ENCODE measurements around the gene PEX5L. TPM values are rescaled to one million over a fixed set of nuclear protein-coding genes. Genes with fewer than 3 reads are reported as not detected.
A peak's percentile ranks its signal among the peaks of the same experiment; 100 is the strongest.
"Not testable (repeated sequence)": the region's sequence is repeated elsewhere in the genome, so short reads cannot be mapped to it uniquely, and the experiment has no call there.

Gene PEX5L
- total and polyA plus RNA-seq, 11 donors, result 0.08 to 5.2 (median 0.22) TPM; not detected in 2

DNA sequence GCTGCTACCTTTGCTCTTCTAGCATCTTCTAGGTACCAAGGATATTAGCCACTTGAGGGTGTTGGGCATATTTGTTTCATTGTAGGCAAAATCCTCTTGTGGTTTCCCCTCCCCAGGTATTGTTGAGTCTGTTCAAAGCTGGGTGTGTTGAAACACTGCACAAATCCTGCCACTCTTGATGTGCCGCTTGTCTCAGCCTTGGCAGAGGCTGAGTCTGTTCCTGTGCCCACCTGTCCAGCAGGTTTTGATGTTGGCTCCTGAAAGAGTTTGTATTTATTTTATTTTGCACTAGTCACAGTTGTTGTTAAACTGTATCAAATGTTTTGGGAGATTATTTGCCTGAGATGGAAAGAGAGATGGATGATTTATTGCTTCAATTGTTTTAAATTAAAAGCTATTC lies 247.7 kb downstream of the PEX5L start:
- 94 to 100% (median 98%) methylated on average over 1 of the region's 1 CpG for WGBS, 4 donors
- no peak for DNase-seq
- intact Hi-C loops (cut with DNase I), result no loop called here
- H3K9me3 ChIP-seq, result peaks cover 0 to 7% (median 0%) of the 10 kb centered on the region in 12 donors
- peaks cover 0 to 29% (median 19%) of the 10 kb centered on the region in 9 donors for H3K36me3 ChIP-seq
- H3K4me3 ChIP-seq, result no peak overlapping the region
- no peak for ATAC-seq
- TF ChIP-seq, protein P1, sequence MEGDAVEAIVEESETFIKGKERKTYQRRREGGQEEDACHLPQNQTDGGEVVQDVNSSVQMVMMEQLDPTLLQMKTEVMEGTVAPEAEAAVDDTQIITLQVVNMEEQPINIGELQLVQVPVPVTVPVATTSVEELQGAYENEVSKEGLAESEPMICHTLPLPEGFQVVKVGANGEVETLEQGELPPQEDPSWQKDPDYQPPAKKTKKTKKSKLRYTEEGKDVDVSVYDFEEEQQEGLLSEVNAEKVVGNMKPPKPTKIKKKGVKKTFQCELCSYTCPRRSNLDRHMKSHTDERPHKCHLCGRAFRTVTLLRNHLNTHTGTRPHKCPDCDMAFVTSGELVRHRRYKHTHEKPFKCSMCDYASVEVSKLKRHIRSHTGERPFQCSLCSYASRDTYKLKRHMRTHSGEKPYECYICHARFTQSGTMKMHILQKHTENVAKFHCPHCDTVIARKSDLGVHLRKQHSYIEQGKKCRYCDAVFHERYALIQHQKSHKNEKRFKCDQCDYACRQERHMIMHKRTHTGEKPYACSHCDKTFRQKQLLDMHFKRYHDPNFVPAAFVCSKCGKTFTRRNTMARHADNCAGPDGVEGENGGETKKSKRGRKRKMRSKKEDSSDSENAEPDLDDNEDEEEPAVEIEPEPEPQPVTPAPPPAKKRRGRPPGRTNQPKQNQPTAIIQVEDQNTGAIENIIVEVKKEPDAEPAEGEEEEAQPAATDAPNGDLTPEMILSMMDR (IDR thresholded peaks at IDR 0.05), result no peak
- TF ChIP-seq POLR2A (IDR thresholded peaks at IDR 0.05), result no peak
- H3K27ac ChIP-seq, result no peak overlapping the region
- peaks cover 0 to 4% (median 0%) of the 10 kb centered on the region in 12 donors for H3K4me1 ChIP-seq
- H3K27me3 ChIP-seq, result no peaks in the 10 kb centered on the region

DNA sequence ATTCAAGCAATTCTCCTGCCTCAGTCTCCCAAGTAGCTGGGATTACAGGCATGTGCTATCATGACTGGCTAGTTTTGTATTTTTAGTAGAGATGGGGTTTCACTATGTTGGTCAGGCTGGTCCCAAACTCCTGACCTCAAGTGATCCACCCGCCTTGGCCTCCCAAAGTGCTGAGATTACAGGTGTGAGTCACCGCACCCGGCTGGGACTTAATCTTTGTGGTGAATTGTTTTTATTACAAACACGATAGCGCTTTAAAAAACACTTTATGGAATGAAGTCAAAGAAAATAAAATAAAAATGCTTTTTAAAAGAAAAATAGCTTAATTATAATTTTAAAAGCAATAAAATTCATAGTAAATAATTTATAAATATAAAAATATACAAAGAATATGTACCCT lies 253.9 kb downstream of the PEX5L start:
- H3K4me1 ChIP-seq; H3K4me3 ChIP-seq; H3K9me3 ChIP-seq; ATAC-seq; H3K27me3 ChIP-seq; intact Hi-C loops (cut with DNase I); DNase-seq; H3K27ac ChIP-seq: not testable (repeated sequence)
- WGBS, 4 donors, result 91 to 99% (median 97%) methylated on average over 5 of the region's 5 CpGs
- peaks cover 0 to 62% (median 39%) of the 10 kb centered on the region in 9 donors for H3K36me3 ChIP-seq

DNA sequence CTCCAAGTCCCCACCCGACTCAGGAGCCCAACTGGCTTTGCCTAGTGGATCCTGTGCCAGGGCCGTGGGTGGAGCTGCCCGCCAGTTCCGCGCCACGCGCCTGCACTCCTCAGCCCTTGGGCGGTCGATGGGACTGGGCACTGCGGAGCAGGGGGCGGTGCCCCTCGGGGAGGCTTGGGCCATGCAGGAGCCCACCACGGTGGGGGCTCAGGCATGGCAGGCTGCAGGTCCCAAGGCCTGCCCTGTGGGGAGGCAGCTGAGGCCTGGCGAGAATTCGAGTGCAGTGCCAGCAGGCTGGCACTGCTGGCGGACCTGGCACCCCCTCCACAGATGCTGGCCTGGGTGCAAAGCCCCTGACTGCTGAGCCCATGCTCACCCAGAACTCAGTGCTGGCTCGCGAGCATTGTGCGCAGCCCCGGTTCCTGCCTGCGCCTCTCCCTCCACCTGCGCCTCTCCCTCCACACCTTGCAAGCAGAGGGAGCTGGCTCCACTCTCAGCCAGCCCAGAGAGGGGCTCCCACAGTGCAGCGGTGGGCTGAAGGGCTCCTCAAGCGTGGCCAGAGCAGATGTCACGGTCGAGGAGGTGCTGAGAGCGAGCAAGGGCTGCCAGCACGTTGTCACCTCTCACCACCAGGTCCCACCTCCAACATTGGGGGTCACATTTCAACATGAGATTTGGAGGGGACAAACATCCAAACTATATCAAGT lies 261.2 kb downstream of the PEX5L start:
- intact Hi-C loops (cut with DNase I), result no loop called here
- Histone ChIP-seq H3K36me3 (peaks cover 0 to 50% (median 19%) of the 10 kb centered on the region in 9 donors), H3K9me3 (no peaks in the 10 kb centered on the region), H3K4me1 (no peaks in the 10 kb centered on the region), H3K27ac (no peak overlapping the region), H3K4me3 (no peak overlapping the region), H3K27me3 (no peaks in the 10 kb centered on the region)
- DNase-seq (no peak), ATAC-seq (peak in 1 of 4 donors; percentile 33)
- no peak for TF ChIP-seq POLR2A (IDR thresholded peaks at IDR 0.05)
- TF ChIP-seq, protein P1 (IDR thresholded peaks at IDR 0.05), result no peak
- 93 to 98% (median 98%) methylated on average over 20 to 28 of the region's 28 CpGs for WGBS, 4 donors

DNA sequence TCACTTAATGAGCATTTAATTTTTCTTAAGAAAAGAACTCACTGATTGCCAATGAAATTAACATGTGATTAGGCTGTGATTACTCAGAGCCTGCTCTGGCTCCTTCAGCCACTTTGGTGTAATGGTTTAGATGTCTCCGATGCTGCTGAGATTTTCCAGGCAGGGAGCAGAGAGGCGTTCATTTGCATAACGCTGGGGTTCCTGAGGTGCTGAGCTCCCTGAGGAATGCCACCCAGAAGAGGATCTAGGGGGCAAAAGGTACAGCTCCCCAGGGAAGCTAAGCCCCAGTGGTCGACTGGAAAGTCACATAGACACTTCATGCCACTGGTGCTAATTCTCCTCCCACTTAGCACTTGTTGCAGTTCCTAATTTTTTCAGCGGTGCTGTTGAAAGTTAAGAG lies 264.4 kb downstream of the PEX5L start:
- TF ChIP-seq POLR2A (IDR thresholded peaks at IDR 0.05), result no peak
- TF ChIP-seq, protein P1 (IDR thresholded peaks at IDR 0.05), result no peak
- intact Hi-C loops (cut with DNase I), result no loop called here
- 57 to 67% (median 59%) methylated on average over 5 of the region's 5 CpGs for WGBS, 4 donors
- Histone ChIP-seq H3K36me3 (peaks cover 0 to 58% (median 26%) of the 10 kb centered on the region in 9 donors), H3K27me3 (no peaks in the 10 kb centered on the region), H3K27ac (no peak overlapping the region), H3K4me3 (no peak overlapping the region), H3K9me3 (no peaks in the 10 kb centered on the region), H3K4me1 (no peaks in the 10 kb centered on the region)
- ATAC-seq, result no peak
- no peak for DNase-seq

DNA sequence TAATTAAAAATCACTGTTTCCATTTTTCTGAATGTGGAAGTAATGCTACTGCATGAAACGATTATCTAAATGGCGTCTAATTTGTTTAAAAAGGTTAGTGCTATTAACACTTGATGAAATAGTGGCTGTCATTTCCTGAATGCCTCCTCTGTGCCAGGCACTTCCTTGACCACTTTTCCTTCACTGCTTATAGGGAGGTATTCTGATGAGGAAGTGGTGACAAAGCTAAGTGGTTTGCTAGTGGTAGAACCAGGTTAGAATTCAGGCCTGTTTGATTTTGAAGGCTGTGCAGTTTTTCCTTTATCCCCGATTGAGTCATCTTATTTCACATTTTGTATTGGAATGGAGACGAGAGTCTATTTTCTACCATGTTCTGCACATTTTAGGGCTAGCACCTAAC lies 264.9 kb downstream of the PEX5L start:
- H3K27me3 ChIP-seq, result no peaks in the 10 kb centered on the region
- H3K36me3 ChIP-seq, result peaks cover 0 to 63% (median 31%) of the 10 kb centered on the region in 9 donors
- H3K4me3 ChIP-seq, result no peak overlapping the region
- WGBS, 4 donors, result 66 to 73% (median 67%) methylated on average over 4 of the region's 4 CpGs
- TF ChIP-seq, protein P1 (IDR thresholded peaks at IDR 0.05), result no peak
- H3K4me1 ChIP-seq, result no peaks in the 10 kb centered on the region
- H3K9me3 ChIP-seq, result no peaks in the 10 kb centered on the region
- H3K27ac ChIP-seq, result no peak overlapping the region
- intact Hi-C loops (cut with DNase I), result no loop called here
- no peak for ATAC-seq
- DNase-seq, result no peak

Data from heart left ventricle (tissue), 16 donors.